HG02981 (cell line): ENCODE data around the gene STK32B.
"Not testable (repeated sequence)": the region's sequence is repeated elsewhere in the genome, so short reads cannot be mapped to it uniquely, and the experiment has no call there.

Source experiments
- ATAC-seq: cut with Tn5 transposase; IDR thresholded peaks from one replicate; pipeline ENCODE4 v1.9.1; 2021; ENCODE audit warnings: mild to moderate bottlenecking, moderate library complexity; ENCODE audit not compliant: unreplicated experiment

STK32B gene

DNA sequence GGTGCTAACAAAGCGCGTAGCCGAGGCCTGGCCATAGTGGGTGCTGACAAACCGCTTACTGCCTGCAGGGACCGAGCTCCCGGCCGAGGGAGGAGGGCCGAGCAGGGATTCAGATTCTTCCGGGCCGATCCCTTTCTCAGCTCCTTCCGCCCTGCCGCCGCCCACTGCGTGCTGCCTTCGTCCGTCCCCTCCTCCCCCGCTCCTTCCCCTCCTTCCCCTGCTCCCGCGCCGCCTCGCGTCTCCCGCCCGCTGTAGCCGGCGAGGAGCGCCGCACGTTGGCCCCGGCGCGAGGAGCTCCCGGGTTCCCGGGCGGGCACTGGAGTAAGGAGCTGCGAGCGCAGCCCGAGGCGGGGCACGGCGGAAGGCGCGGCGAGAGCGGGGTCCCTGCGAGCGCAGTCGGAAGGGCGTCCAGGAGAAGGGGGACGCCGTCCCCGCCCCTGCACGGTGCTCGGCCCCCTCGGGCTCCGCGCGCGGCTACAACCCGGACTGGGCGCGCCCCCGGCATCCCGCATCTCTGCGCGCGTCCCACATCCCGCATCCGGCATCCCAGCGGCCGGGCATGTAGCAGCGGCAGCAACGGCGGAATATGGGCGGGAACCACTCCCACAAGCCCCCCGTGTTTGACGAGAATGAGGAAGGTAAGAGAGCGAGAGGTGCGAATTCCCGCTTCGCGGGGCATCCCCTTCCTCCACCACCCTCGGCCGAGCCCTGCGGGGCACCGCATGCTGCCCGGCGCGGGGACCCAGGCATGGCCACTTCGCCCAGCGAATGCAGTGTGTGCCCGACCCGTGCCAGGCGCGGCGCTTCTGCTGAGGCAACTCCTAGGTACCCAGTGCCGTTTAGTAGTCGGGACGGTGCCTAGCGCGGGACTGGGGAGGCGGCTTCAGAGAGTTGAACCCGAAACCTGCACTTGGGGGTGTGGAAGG lies at the start of gene STK32B:
STK32B (plus strand) TSS at position 203 of the 926 bp plus-strand sequence.
- no peak for ATAC-seq

DNA sequence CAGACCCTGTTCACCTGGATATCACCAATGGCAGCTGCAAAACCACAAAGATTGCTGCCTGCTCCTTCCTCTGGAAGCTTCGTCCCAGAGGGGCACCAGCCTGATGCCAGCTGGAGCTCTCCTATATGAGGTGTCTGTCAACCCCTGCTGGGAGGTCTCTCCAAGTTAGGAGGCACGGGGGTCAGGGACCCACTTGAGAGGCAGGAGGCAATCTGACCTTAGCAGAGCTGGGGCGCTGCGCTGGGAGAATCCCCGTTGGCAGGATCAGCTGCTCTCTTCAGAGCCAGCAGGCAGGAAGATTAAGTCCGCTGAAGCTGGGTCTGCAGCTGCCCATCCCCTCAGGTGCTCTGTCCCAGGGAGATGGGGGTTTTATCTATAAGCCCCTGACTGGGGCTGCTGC lies 49.6 kb upstream of the STK32B start:
- not testable (repeated sequence) for ATAC-seq

GRCh38 chr4:5003372-5003857 lies 47.9 kb upstream of the STK32B start:
- no peak for ATAC-seq

GRCh38 chr4:5003918-5004317 lies 47.4 kb upstream of the STK32B start:
- no peak for ATAC-seq

DNA sequence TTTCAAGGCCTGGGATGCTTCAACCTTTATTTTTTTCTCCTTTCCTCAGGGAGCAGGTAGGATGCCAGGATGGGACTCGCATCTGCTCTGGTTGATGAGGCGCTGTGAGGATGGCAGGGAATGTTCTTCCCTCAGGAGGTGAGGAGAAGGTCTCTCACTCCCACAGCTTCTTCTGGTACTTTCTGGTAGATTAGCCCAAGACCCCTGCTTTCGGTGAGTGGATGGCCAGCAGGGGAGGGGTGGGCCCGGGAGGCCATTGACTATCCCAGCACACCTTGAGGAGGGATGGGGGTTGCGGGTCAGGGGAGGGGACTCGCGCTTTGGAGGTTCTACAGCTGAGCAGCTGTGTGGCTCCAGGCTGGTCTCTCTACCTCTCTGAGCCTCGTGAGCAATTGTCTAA lies 46.8 kb upstream of the STK32B start:
- ATAC-seq, result no peak

GRCh38 chr4:5006932-5007331 lies 44.3 kb upstream of the STK32B start:
- not testable (repeated sequence) for ATAC-seq

GRCh38 chr4:5009796-5010195 lies 41.5 kb upstream of the STK32B start:
- ATAC-seq, result no peak

DNA sequence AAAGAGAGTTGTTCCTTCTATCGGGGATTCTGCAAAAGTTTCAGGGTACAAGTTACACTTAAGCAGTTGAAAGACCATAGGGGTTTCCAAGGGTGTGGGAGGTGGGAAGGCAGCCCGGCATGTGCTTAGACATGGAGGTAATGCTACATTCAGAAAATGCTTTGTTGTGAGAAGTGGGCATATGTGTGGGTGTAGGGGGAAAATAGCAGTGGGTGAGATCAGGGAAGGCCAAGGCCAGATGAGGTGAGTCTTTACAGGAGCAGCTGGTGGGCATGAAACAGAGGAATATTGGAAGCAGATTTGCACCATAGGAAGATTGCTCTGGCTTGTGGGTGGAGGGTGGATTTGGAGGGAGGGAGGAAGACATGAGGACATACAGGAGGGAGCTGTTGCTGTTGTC lies 40.3 kb upstream of the STK32B start:
- ATAC-seq, result no peak

DNA sequence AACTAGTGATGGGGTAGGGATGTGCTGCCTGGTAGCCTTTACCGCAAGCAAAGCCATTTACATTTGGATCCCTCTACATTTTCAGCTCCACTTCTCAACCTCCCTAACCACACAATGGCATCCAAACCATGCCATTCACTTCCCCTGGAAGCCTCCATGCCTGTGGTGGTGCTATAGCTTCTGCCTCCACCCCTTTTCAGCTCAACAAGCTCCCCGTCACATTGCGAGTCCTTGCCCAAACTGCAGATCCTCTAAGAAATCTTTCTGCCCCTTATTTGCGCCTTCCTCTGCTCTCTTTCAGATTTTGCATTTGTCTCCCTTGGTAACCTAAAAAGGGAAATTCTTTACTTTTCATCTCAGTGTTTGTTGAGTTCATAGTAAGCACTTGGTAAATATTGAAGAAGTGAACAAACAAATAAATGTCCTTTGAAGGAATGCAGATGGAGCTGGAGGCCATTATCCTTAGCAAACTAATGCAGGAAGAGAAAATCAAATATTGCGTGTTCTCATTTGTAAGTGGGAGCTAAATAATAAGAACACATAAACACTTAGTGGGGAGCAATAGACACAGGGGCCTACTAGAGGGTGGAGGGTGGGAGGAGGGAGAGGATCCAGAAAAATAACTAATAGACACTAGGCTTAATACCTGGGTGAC lies 38.9 kb upstream of the STK32B start:
- no peak for ATAC-seq

DNA sequence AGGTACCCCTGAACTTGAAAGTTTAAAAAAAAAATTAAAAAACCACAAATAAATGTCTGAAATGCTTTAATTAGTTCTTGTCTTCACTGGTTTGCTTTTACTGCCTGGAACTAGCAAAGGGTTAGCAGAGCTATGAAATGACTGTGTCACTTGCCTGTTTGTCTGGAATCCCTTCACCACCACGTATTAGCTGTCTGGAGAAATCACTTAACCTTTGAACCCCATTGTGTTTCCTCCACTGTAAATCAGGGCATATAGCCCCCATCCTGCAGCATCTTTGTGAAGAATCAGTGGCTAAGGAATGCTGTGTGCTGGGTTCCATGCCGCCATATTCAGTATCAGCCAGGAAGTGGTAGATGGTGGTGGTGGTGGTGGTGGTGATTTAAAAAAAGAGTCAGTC lies 38.3 kb upstream of the STK32B start:
- no peak for ATAC-seq

- ATAC-seq, result no peak
These were observed 37.1 kb upstream of the STK32B start for GRCh38 chr4:5014007-5014682.

DNA sequence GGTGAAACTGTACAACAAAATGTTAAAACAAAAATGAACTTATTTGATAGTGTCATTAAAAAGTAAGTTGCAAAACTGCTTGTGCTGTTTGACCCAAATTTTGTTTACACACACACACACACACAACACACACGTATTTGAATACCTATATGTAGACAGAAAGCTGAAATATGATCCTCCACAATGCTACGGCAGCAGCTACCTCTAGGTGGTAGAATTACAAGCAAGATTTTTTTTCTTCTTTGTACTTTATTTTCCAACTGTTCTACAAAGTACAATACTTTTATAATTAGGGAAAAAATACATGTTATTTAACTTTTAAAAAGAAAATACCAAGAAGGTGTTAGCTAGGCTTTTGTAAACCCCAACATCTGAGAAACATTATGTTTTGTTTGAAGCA lies 33.2 kb upstream of the STK32B start:
- ATAC-seq, result no peak

DNA sequence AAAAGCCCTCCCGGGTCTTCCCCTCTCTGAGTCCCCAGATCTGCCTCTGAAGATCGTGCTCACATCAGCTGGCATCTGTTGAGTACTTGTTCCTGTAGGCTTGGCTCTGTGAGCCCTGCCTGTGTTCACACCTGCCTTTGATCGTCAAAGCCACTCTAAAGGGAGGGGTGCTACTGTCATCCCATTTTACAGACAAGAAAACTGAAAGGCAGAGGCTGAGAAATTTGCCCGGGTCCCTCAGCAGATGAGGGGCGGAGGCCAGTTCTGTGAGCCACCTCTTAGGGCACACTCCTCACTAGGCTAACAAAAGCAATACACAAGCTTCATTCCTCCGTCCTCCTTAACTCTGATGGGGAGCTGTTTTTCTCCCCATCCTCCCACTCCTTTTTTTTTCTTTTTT lies 32.7 kb upstream of the STK32B start:
- ATAC-seq, result no peak

- no peak for ATAC-seq
These were observed 32.0 kb upstream of the STK32B start, which contains the start of gene CYTL1 for GRCh38 chr4:5019274-5019673. CYTL1 (minus strand) TSS chr4:5019458; CDS start chr4:5019445, 13 bp downstream.

- no peak for ATAC-seq
These were observed 31.5 kb upstream of the STK32B start for GRCh38 chr4:5019796-5020195.

DNA sequence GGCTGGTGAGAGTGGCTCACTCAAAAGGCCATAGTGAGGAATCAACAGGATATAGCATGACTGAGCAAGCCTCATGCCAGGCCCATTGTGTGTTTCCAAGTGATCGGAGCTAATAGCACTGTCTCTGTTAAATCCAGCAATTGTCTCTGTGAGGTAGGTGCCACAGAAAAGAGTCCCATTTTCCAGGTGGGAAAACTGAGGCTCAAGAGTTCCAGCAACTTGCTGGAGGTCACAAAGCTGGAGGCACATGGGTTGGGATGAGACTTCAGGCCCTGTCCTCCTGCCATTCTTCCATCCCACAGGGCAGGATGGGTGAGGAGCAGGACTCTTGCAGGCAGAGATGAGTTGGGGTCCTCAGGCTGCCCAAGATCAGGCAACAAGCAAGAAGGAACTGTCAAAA lies 30.9 kb upstream of the STK32B start:
- no peak for ATAC-seq

GRCh38 chr4:5021546-5021945 lies 29.7 kb upstream of the STK32B start:
- no peak for ATAC-seq

- ATAC-seq, result no peak
These were observed 26.6 kb upstream of the STK32B start for GRCh38 chr4:5024673-5025072.

- no peak for ATAC-seq
These were observed 24.9 kb upstream of the STK32B start for GRCh38 chr4:5026371-5026770.

DNA sequence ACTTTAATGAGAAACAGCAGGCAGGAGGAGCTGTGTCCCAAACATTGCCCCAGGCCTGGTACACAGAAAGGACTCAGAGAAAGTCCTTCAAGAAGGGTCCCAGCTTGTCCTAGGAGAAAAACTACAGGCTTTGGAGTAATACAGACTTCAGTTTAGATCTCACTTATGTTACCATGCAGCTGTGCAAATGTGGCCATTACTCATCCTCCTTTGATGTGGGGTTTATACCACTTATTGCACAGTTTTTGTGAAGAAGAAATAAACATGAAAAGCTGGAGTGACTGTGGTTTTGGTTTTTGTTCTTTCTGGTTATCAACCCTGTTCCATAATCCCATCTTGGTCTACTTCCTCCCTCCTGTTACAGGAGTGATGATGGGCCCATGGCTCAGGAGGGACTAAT lies 23.9 kb upstream of the STK32B start:
- no peak for ATAC-seq

GRCh38 chr4:5028480-5028879 lies 22.8 kb upstream of the STK32B start:
- ATAC-seq, result no peak
